Hepatic stellate cell (primary cell): ENCODE results near the gene POLG2.
"Not testable (repeated sequence)": the region's sequence is repeated elsewhere in the genome, so short reads cannot be mapped to it uniquely, and the experiment has no call there.

ENCODE experiments used
- DNase-seq: peaks from one replicate; pipeline ENCODE4 v3.0.0; 2011; ENCODE audit warnings: low spot score

Gene POLG2

GRCh38 chr17:64439956-64440355 is 56.9 kb downstream of the POLG2 start:
- no peak for DNase-seq

GRCh38 chr17:64439521-64439920 is 57.3 kb downstream of the POLG2 start:
- not testable (repeated sequence) for DNase-seq

- DNase-seq: no peak
These were observed 58.8 kb downstream of the POLG2 start for GRCh38 chr17:64437944-64438525.

DNA sequence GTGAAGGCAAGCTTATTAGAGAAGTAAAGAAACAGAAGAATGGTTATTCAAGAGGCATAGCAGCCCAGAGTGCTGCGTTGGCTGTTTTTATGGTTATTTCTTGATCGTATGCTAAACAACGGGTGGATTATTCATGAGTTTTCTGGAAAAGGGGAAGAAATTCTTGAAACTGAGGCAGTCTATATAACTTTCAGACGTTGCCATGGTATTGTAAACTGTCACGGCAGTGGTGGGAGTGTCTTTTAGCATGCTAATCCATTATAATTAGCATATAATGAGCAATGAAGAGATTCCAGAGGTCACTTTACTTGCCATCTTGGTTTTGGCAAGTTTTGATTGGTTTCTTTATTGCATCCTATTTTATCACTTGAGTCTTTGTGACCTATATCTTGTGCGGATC is 65.3 kb downstream of the POLG2 start:
- no peak for DNase-seq

DNA sequence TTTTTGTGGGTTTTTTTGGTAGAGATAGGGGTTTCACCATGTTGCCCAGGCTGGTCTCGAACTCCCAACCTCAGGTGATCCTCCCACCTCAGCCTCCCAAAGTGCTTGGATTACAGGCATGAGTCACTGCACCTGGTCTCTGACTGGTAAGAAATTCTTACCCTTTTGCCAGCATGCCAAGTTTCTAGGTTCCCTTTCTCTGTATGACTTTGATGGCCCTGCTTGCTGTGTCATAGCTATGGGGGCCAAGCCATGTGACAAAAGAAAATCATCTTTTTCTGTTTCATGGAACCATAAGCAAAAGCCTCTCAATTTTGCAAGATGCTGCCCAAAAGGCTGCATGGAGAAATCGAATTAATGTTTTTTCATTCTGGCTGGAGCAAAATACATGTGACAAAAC is 66.8 kb downstream of the POLG2 start:
- DNase-seq: not testable (repeated sequence)

GRCh38 chr17:64428406-64428805 is 68.4 kb downstream of the POLG2 start:
- no peak for DNase-seq
